Measurements from ENCODE around the gene CAND2. TPM values are rescaled to one million over a fixed set of nuclear protein-coding genes. Genes with fewer than 3 reads are reported as not detected.

CAND2 gene
- total and polyA plus RNA-seq, 2 of the 8 experiments (the other 6 are each of a cell fraction or from before 2014, with no cell fraction given): 8.7 TPM

DNA sequence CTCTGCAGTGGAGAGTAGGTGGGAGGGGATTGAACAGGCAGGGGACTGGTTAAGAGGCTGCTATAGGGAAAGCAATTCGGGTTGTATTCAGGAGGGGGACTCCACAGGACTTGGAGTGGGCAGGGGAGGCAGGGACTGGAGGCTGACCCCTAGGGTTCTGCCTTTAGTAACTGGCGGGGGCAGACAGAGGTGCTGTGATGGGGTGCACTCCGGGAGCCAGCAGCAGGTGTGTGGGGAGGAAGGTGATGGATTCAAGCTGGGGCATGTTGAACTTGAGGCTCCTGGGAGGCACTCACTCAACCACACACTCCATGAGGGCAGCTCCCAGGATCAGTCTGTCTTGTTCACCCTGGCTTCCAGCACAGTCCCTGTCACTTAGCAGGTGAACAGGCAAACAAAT is 12.5 kb downstream of the CAND2 start:
- Histone ChIP-seq H2BK120ac (replicated peaks; ENCODE audit: low read depth, low read length) (no peak overlapping the region), H3K56ac (replicated peaks; ENCODE audit: insufficient read length, low read depth, low read length) (no peak overlapping the region), H2BK12ac (ENCODE audit: low read depth, low read length) (no peak overlapping the region), H2BK5ac (ENCODE audit: low read depth, low read length) (no peak overlapping the region), H4K8ac (ENCODE audit: extremely low read depth, insufficient read depth, low read length) (no peak overlapping the region; the same call in 1 of the 2 replicates), H3K4ac (replicated peaks; ENCODE audit: insufficient read length, low read depth, low read length) (no peak overlapping the region), H2BK15ac (ENCODE audit: low read length) (no peak overlapping the region), H3K4me3 (ENCODE audit: extremely low read depth in 1 of 4, insufficient read depth in 2 of 4, low read depth in 3 of 4, low read length in 4 of 4) (no peak overlapping the region), H3K9ac (replicated peaks in 1 of 4; ENCODE audit: extremely low read depth in 1 of 4, low read depth in 3 of 4, low read length in 3 of 4) (no peak overlapping the region), H3K14ac (ENCODE audit: insufficient read length) (no peak overlapping the region), H3K79me2 (ENCODE audit: control insufficient read depth in 1 of 2, insufficient read depth in 2 of 2, low read length in 2 of 2) (no peaks in the 10 kb centered on the region), H3K4me2 (ENCODE audit: insufficient read depth in 1 of 2, low read depth in 2 of 2, low read length in 2 of 2) (peak overlapping the region in 1 of 2 experiments; percentile 54; a peak in 1 of 4 replicates), H3K27me3 (replicated peaks in 1 of 4; ENCODE audit: control insufficient read depth in 3 of 4, extremely low read depth in 1 of 4, insufficient read depth in 3 of 4, low read length in 3 of 4) (no peaks in the 10 kb centered on the region), H3K23ac (ENCODE audit: insufficient read length) (no peak overlapping the region), H2AFZ (ENCODE audit: low read length) (no peak overlapping the region), H3K18ac (ENCODE audit: extremely low read depth, low read length) (no peak overlapping the region), H4K5ac (ENCODE audit: insufficient read length, low read depth, low read length) (no peak overlapping the region), H3K27ac (ENCODE audit: low read depth, low read length) (no peak overlapping the region), H4K20me1 (replicated peaks in 1 of 2; ENCODE audit: control insufficient read depth in 1 of 2, insufficient read depth in 2 of 2, low read length in 2 of 2) (no peaks in the 10 kb centered on the region), H3K4me1 (replicated peaks in 1 of 4; ENCODE audit: control insufficient read depth in 3 of 4, insufficient read depth in 4 of 4, low read length in 3 of 4) (peaks cover 0 to 8% (median 4%) of the 10 kb centered on the region in 4 experiments; a peak in 4 of 7 replicates), H3K36me3 (ENCODE audit: control insufficient read depth in 2 of 4, insufficient read depth in 4 of 4, low read length in 3 of 4) (peaks cover 0 to 12% (median 2%) of the 10 kb centered on the region in 4 experiments; a peak in 5 of 8 replicates), H3K79me1 (ENCODE audit: low read depth, low read length) (no peaks in the 10 kb centered on the region), H3K9me3 (ENCODE audit: insufficient read depth in 2 of 2, low read depth in 1 of 2, low read length in 1 of 2) (no peaks in the 10 kb centered on the region), H3K23me2 (ENCODE audit: low read depth, low read length) (peaks cover 3% of the 10 kb centered on the region; the same call in 1 of the 2 replicates), H4K91ac (replicated peaks; ENCODE audit: insufficient read length, low read length) (no peak overlapping the region), H2BK20ac (ENCODE audit: low read length) (no peak overlapping the region), H2AK5ac (ENCODE audit: low read depth, low read length) (no peak overlapping the region)
- FAIRE-seq (no peak), DNase-seq (ENCODE audit: low read depth in 1 of 2, low spot score in 2 of 2) (no peak)
- ChIA-PET POLR2A (ENCODE audit: partially characterized antibody) (interaction anchor here (1.1 to 28.5 kb wide), 5 partner anchors 9 to 26 kb away, joined by 3 to 661 read pairs (median 8); partner anchors contain the start of genes CAND2 and RPL32), CTCF (ENCODE audit: partially characterized antibody) (interaction anchor here (1.4 to 5.1 kb wide), 13 partner anchors 9 to 102 kb away, joined by 3 to 54 read pairs (median 7); partner anchors contain the start of gene RPL32)
- TF ChIP-seq CBX5 (IDR thresholded peaks at IDR 0.05; ENCODE audit: low read depth, low read length) (no peak), NRF1 (IDR thresholded peaks at IDR 0.05; ENCODE audit: low read depth, low read length) (no peak), SIN3A (conservative IDR thresholded peaks at IDR 0.05 in 1 of 2, IDR thresholded peaks at IDR 0.05 in 1 of 2; ENCODE audit: low read depth in 1 of 2, low read length in 2 of 2) (no peak)
- TF ChIP-seq, protein P1, sequence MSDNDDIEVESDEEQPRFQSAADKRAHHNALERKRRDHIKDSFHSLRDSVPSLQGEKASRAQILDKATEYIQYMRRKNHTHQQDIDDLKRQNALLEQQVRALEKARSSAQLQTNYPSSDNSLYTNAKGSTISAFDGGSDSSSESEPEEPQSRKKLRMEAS (IDR thresholded peaks at IDR 0.05): no peak
- 89% methylated on average over 3 of the region's 3 CpGs; no CpG with 5 or more reads in 1 of the 2 experiments for WGBS, 2 experiments (ENCODE audit: extremely low coverage in 1 of 2, insufficient coverage in 1 of 2, insufficient read length in 1 of 2, insufficient replicate concordance in 2 of 2, low coverage in 1 of 2, low lambda C conversion rate in 2 of 2, missing lambda C conversion rate in 1 of 2)

All from H1 (cell line).